Cardiac fibroblast (primary cell): ENCODE data around the gene SCT.

Source experiments
- DNase-seq, 2 donors: peaks; one replicate each; pipeline versions ENCODE4 v3.0.0 to v3.0.0-alpha.2; 2010; ENCODE audit warnings: low read depth in 2 of 2
- H3K4me3 ChIP-seq, 2 donors: replicated peaks in 1 of 2; 1 replicate in 1 of 2; 2 replicates in 1 of 2; pipeline ENCODE4 v1.5.1; 2011; ENCODE audit warnings: low read depth in 2 of 2, low read length in 2 of 2, mild to moderate bottlenecking in 2 of 2, moderate library complexity in 1 of 2
- TF ChIP-seq, protein P1 (sequence below): IDR thresholded peaks from one replicate; pipeline ENCODE4 v1.5.1; 2011; ENCODE audit warnings: low read depth, mild to moderate bottlenecking, low read length, inconsistent platforms

The SCT gene

DNA sequence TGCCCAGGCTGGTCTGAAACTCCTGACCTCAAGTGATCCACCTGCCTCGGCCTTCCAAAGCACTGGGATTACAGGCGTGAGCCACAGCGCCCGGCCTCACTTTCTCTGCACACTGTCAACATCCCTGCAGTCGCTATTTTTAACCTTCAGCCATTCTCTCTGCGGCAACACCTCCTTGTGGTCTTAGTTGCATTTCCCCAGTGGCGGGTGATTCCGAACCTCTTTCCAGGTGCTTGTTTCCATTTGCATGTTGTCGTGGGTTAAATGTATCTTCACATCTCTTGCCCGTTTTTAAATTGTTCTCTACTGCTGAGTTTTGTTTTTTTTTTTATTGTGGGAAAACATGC, 2.2 kb upstream of the SCT start:
- TF ChIP-seq, protein P1, sequence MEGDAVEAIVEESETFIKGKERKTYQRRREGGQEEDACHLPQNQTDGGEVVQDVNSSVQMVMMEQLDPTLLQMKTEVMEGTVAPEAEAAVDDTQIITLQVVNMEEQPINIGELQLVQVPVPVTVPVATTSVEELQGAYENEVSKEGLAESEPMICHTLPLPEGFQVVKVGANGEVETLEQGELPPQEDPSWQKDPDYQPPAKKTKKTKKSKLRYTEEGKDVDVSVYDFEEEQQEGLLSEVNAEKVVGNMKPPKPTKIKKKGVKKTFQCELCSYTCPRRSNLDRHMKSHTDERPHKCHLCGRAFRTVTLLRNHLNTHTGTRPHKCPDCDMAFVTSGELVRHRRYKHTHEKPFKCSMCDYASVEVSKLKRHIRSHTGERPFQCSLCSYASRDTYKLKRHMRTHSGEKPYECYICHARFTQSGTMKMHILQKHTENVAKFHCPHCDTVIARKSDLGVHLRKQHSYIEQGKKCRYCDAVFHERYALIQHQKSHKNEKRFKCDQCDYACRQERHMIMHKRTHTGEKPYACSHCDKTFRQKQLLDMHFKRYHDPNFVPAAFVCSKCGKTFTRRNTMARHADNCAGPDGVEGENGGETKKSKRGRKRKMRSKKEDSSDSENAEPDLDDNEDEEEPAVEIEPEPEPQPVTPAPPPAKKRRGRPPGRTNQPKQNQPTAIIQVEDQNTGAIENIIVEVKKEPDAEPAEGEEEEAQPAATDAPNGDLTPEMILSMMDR, result no peak
- DNase-seq, result no peak
- H3K4me3 ChIP-seq, result no peak overlapping the region

DNA sequence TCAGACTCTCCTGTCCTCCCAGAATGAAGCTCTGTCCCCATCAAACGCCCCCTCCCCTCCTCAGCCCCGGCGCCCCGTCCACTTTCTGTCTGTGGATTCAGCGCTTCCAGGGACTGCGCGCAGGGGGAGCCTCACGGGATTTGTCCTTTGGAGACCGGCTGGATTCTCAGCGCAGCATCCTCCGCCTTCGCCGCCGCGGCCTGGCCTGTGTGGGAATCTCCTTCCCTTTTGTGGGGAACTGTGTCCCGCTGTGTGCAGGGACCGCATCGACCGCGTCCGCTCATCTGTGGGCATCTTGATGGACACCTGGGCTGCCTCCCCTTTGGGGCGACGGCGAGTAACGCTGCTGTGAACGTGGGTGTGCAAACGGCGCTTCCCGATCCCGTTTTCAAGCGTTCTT, 1.1 kb upstream of the SCT start:
- DNase-seq, result no peak
- no peak overlapping the region for H3K4me3 ChIP-seq
- TF ChIP-seq, protein P1, result no peak

DNA sequence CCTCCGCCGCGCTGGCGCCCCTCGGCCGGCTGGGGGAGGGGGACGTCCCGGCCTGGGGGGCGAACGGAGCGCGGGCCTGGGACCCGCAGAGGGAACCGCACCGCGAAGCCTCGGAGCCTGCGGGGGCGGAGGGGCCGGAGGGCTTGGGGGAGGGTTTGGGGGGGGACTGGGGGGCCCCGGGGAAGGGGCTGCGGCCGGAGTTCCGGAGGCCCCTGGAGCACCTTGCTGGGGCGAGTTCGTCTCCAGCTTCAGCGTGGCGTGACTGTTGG, 261 bp upstream of the SCT start:
- DNase-seq, result no peak
- TF ChIP-seq, protein P1, result no peak
- no peak overlapping the region for H3K4me3 ChIP-seq

DNA sequence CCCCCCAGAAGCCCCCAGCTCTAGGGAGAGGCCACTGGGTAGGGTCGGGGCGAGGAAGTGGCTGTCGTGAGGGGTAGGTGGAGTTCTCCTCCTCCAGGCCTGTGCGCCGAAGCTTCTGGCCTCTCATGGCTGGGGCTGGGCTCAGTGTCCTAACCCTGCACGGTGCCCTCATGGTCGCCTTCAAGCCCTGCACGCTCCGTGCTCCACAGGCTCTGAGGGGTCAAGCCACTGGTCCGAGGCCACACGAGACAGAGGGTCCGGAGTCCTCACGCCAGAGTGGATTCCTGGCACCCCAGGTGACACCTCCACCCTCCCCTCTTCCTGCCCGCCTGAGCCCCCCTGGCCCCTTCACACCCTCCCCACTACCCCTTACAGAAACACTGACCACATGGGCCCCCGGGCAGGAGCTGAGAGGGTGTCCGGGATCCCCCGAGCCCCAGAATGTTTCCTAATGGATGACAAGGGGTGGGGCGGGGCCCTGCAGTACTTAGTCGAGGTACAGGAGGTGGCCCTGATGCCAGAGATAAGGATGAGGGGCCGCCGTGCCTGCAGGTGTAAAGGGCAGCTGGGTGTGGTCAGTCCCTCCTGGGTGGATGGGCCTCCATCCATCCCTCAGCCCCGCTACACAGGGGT, 1.2 kb downstream of the SCT start:
- no peak overlapping the region for H3K4me3 ChIP-seq
- TF ChIP-seq, protein P1, result no peak
- DNase-seq, result no peak

DNA sequence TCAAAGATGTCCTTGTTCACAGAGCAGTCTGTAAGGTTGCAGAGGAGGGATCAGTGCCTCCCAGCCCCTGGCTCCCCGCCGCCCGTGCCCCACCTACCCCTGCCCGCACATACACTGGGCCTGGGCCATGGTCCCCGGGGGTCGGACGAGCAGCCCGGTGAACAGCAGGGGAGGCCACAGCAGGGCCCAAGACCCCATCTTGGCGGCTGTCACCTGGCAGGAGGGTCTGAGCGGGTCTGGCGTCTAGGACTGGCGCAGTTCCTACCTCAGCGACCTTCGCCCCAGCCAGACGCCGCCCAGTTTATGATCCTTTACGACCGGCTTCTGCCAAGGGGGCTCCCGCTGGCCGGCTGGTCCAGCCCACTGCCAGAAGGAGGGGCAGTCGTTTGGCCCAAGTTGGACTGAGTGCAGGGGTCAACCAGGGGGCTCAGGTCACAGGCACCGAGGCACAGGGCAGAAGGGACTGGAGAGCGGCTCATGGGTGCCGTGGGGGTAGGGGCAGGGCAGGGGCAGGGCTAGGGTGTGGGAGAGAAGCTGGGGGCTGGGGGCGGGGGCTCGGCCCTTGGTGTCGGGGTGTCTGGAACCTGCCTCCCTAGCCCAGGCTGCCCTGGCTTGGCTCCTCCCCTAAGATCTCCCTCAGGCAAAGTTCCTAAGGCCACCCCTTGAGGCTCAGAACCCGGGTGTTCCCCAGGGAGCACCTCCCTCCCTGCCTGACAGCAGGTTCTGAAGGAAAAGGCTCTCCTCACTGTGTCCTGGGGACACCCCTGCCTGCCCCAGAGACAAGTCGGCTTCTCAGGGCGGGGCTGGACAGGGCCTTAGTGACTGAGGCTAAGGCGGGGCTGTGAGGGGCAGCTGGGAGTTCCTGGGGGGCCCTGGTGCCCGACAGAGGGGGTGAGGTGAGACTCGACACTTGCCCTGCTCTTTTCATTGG, 2.0 kb downstream of the SCT start, which contains the start of gene CDHR5:
Gene CDHR5, minus strand, starts transcription at position 251 of the 931 bp plus-strand sequence. Its CDS starts 53 bp downstream, at position 198.
- no peak within 1 kb of the TSS for H3K4me3 ChIP-seq
- no peak for DNase-seq
- TF ChIP-seq, protein P1, result no peak

DNA sequence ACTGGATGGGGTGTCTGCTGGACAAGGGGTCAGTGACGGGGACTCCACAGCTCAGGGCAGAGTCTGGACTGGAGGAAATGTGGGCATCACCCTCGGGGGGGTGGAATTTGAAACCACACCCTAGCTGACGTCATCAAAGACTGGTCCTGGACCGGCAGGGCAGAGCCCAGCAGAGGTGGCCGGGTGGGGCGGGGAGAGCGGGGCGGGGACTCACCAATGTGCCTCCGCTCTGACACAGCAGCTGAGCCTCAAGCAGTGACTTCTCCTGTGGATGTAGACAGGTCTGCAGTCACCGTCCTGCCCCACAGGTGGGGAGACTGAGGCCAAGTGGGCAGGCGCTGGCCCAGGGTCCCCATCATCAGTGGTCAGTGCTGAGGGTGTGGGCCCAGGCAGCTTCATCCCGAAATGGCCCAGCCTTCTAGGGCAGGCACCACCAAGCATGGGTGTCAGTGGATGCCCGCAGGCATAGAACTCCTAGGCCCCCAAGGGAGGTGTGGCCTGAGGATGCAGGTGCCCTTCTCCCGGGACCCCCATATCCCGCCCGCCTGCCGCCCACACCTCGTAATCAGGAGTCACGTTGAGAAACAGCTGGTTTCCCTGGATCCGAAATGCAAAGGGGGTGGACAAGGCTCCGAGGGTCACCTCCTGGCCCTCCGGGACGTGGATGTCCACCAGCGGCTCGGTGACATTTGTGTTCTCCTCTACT, 2.8 kb downstream of the SCT start:
- DNase-seq, result no peak
- TF ChIP-seq, protein P1, result no peak
- H3K4me3 ChIP-seq, result no peak overlapping the region
